ENCODE results near the gene RFX1. TPM values are rescaled to one million over a fixed set of nuclear protein-coding genes. Genes with fewer than 3 reads are reported as not detected.
"Not testable (repeated sequence)": the region's sequence is repeated elsewhere in the genome, so short reads cannot be mapped to it uniquely, and the experiment has no call there.

Gene RFX1
- total RNA-seq, 1 experiment from 2014 or later, result 14.9 TPM

DNA sequence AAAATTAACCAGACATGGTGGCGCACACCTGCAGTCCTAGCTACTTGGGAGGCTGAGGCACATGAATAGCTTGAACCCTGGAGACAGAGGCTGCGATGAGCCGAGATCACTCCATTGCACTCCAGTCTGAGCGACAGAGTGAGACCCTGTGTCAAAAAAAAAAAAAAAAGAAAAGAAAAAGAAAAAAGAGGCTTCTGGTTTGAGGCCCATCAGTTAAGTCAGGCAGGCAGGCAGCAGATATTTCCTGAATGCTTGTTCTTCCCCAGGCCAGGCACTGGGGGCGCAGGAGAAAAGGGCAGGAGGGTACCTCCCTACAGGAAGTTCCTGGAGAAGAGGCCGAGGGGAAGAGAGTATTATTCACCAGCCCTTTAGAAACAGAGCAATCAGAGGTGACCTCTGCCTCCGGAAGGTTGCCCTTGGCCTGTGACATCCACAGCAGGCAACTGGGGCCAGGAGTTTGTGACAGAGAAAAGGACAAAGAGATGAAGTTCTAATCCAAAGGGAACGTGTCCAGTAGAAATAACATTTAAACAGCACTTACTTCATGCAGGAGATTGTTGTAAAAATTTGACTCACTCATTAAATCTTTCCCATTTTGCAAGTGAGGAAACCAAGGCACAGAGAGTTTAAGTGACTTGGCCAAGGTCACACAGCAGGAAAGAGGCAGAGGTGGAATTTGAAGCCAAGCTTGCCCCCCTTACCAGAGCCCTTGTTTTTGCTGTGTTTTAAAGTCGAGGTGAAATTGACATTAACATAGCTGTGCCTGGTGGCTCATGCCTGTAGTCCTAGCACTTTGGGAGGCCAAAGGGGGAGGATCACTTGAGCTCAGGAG is 17.5 kb upstream of the RFX1 start:
- Mint-ChIP-seq H3K27me3 (ENCODE audit: unreplicated experiment) (peaks cover 11% of the 10 kb centered on the region), H3K4me3 (ENCODE audit: low read depth, unreplicated experiment) (no peak overlapping the region), H3K9me3 (ENCODE audit: low read depth, unreplicated experiment) (no peaks in the 10 kb centered on the region), H3K27ac (ENCODE audit: unreplicated experiment) (no peak overlapping the region), H3K4me1 (ENCODE audit: low read depth, unreplicated experiment) (no peaks in the 10 kb centered on the region), H3K36me3 (ENCODE audit: insufficient read depth, unreplicated experiment) (no peaks in the 10 kb centered on the region)
- TF ChIP-seq, protein P1, sequence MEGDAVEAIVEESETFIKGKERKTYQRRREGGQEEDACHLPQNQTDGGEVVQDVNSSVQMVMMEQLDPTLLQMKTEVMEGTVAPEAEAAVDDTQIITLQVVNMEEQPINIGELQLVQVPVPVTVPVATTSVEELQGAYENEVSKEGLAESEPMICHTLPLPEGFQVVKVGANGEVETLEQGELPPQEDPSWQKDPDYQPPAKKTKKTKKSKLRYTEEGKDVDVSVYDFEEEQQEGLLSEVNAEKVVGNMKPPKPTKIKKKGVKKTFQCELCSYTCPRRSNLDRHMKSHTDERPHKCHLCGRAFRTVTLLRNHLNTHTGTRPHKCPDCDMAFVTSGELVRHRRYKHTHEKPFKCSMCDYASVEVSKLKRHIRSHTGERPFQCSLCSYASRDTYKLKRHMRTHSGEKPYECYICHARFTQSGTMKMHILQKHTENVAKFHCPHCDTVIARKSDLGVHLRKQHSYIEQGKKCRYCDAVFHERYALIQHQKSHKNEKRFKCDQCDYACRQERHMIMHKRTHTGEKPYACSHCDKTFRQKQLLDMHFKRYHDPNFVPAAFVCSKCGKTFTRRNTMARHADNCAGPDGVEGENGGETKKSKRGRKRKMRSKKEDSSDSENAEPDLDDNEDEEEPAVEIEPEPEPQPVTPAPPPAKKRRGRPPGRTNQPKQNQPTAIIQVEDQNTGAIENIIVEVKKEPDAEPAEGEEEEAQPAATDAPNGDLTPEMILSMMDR (IDR thresholded peaks at IDR 0.05; ENCODE audit: unreplicated experiment), result peak; percentile 40
- intact Hi-C loops (cut with micrococcal nuclease; ENCODE audit: unreplicated experiment), result no loop called here
- DNase-seq, result peak; percentile 69
- CTCF ChIA-PET, result interaction anchor here (0.7 kb wide), 1 partner anchor 111 kb away, joined by 5 read pairs; no protein-coding TSS in a partner anchor
- BruUV-seq (replicated peaks), result no TSS peak

DNA sequence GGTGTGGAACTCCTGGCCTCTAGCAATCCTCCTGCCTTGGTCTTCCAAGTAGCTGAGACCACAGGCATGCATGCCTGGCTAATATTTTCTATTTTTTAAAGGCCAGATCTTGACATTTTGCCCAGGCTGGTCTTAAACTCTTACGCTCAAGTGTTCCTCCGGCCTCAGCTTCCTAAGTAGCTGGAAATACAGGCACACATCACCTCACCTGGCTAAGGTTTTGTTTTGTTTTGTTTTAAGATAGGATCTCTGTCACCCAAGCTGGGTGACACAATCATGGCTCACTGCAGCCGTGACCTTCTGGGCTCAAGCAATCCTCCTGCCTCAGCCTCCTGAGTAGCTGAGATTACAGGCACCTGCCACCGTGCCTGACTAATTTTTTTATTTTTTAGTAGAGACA is 16.3 kb upstream of the RFX1 start:
- intact Hi-C loops (cut with micrococcal nuclease; ENCODE audit: unreplicated experiment), result no loop called here
- BruUV-seq (replicated peaks), result no TSS peak
- H3K27me3 Mint-ChIP-seq (ENCODE audit: unreplicated experiment), result no peaks in the 10 kb centered on the region

DNA sequence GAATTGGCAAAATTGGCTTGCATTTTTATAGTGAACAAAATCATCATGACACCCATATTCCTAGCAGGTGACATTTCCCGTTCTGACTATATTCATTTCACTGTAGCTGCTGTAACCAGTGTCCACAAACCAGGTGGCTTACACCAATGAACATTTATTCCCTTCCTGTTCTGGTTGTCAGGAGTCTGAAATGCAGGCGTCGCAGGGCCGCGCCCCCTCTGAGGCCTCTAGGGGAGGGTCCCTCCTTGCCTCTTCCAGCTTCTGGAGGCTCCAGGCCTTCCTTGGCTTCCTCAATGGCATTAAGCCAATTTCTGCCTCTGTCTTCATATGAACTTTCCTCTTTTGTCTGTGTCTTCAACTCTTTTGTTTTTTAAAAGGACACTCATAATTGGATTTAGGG is 15.4 kb upstream of the RFX1 start:
- H3K4me3 Mint-ChIP-seq (ENCODE audit: low read depth, unreplicated experiment), result no peak overlapping the region
- H3K36me3 Mint-ChIP-seq (ENCODE audit: insufficient read depth, unreplicated experiment), result no peaks in the 10 kb centered on the region
- CTCF ChIA-PET, result interaction anchor here (0.6 to 1.3 kb wide), 3 partner anchors 26 to 340 kb away, joined by 3 to 4 read pairs (median 4); no protein-coding TSS in a partner anchor
- peaks cover 8% of the 10 kb centered on the region for H3K4me1 Mint-ChIP-seq (ENCODE audit: low read depth, unreplicated experiment)
- TF ChIP-seq, protein P1 (IDR thresholded peaks at IDR 0.05; ENCODE audit: unreplicated experiment), result no peak
- intact Hi-C loops (cut with micrococcal nuclease; ENCODE audit: unreplicated experiment), result no loop called here
- BruUV-seq (replicated peaks), result no TSS peak
- H3K9me3 Mint-ChIP-seq (ENCODE audit: low read depth, unreplicated experiment), result no peaks in the 10 kb centered on the region
- DNase-seq, result no peak
- no peak overlapping the region for H3K27ac Mint-ChIP-seq (ENCODE audit: unreplicated experiment)
- H3K27me3 Mint-ChIP-seq (ENCODE audit: unreplicated experiment), result no peaks in the 10 kb centered on the region

More for the DNA sequence above, 16.3 kb upstream of the RFX1 start:
- H3K4me1 Mint-ChIP-seq (ENCODE audit: low read depth, unreplicated experiment), result peaks cover 6% of the 10 kb centered on the region
- no peaks in the 10 kb centered on the region for H3K9me3 Mint-ChIP-seq (ENCODE audit: low read depth, unreplicated experiment)
- H3K36me3 Mint-ChIP-seq (ENCODE audit: insufficient read depth, unreplicated experiment), result no peaks in the 10 kb centered on the region
- CTCF ChIA-PET, result interaction anchor here (1.3 kb wide), 1 partner anchor 33 kb away, joined by 3 read pairs; no protein-coding TSS in a partner anchor
- TF ChIP-seq, protein P1 (IDR thresholded peaks at IDR 0.05; ENCODE audit: unreplicated experiment), result no peak
- no peak overlapping the region for H3K4me3 Mint-ChIP-seq (ENCODE audit: low read depth, unreplicated experiment)
- no peak for DNase-seq
- no peak overlapping the region for H3K27ac Mint-ChIP-seq (ENCODE audit: unreplicated experiment)

DNA sequence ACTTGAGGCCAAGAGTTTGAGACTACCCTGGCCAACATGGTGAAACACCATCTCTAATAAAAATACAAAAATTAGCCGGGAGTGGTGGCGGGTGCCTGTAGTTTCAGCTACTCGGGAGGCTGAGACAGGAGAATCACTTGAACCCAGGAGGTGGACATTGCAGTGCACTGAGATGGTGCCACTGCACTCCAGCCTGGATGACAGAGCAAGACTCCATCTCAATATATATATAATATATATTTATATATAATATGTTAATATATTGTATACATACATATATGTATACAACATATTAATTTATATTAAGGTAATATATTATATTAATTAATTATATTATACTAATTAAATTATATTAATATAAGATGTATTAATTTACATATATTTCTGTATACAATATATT is 13.6 kb upstream of the RFX1 start:
- BruUV-seq (replicated peaks); DNase-seq; H3K36me3 Mint-ChIP-seq (ENCODE audit: insufficient read depth, unreplicated experiment); H3K4me3 Mint-ChIP-seq (ENCODE audit: low read depth, unreplicated experiment); H3K4me1 Mint-ChIP-seq (ENCODE audit: low read depth, unreplicated experiment); H3K27ac Mint-ChIP-seq (ENCODE audit: unreplicated experiment); H3K9me3 Mint-ChIP-seq (ENCODE audit: low read depth, unreplicated experiment); CTCF ChIA-PET; H3K27me3 Mint-ChIP-seq (ENCODE audit: unreplicated experiment); intact Hi-C loops (cut with micrococcal nuclease; ENCODE audit: unreplicated experiment): not testable (repeated sequence)

DNA sequence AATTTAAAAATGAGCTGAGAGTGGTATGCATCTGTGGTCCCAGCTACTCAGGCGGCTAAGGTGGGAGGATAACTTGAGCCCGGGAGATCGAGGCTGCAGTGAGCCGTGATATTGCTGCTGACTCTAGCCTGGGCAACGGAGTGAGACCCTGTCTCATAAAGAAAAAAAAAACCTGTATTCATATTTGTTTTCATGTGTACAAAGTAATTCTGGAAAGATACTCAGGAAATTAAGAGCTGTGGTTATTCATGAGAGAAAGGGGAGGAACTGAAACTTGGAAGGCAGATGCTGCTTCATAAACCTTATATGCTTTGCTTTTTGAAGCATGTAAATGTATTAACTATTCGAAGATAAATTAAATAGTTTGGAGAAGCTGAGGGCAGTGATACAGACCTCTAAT is 13.0 kb upstream of the RFX1 start:
- intact Hi-C loops (cut with micrococcal nuclease; ENCODE audit: unreplicated experiment), result no loop called here
- Mint-ChIP-seq H3K27ac (ENCODE audit: unreplicated experiment) (no peak overlapping the region), H3K9me3 (ENCODE audit: low read depth, unreplicated experiment) (no peaks in the 10 kb centered on the region), H3K27me3 (ENCODE audit: unreplicated experiment) (no peaks in the 10 kb centered on the region), H3K4me1 (ENCODE audit: low read depth, unreplicated experiment) (peaks cover 8% of the 10 kb centered on the region), H3K36me3 (ENCODE audit: insufficient read depth, unreplicated experiment) (no peaks in the 10 kb centered on the region), H3K4me3 (ENCODE audit: low read depth, unreplicated experiment) (no peak overlapping the region)
- TF ChIP-seq, protein P1 (IDR thresholded peaks at IDR 0.05; ENCODE audit: unreplicated experiment), result no peak
- DNase-seq, result no peak
- BruUV-seq (replicated peaks), result no TSS peak
- CTCF ChIA-PET, result interaction anchor here (0.6 kb wide), 2 partner anchors 117 to 1296 kb away, joined by 3 to 6 read pairs; partner anchors contain the start of genes ASF1B and TNPO2

Measured in Calu3 (cell line).